BJ (cell line): ENCODE data around the gene NDUFB7. TPM values are rescaled to one million over a fixed set of nuclear protein-coding genes. Genes with fewer than 3 reads are reported as not detected.
"Not testable (repeated sequence)": the region's sequence is repeated elsewhere in the genome, so short reads cannot be mapped to it uniquely, and the experiment has no call there.

ENCODE experiments used
- CTCF ChIA-PET: fragments of 350-600 bp; formaldehyde crosslinking; extraction: SDS; loops from one replicate; lab custom pipeline; 2021; ENCODE audit warnings: antibody characterized with exemption, inconsistent platforms; lab: Yijun Ruan, JAX
- POLR2A ChIA-PET: fragments of 300-600 bp; sonication (Branson Sonifier 250); formaldehyde crosslinking; extraction: SDS; loops from one replicate; lab custom pipeline; 2021; ENCODE audit warnings: antibody characterized with exemption; lab: Charles Lee
- DNase-seq: peaks from one replicate; pipeline ENCODE4 v3.0.0-alpha.2; 2011; ENCODE audit warnings: low read depth
- H3K27me3 ChIP-seq: 2 replicates; pipeline ENCODE4 v1.6.0; 2011; ENCODE audit warnings: low read length; ENCODE audit not compliant: control insufficient read depth, insufficient read depth
- H3K36me3 ChIP-seq: 2 replicates; pipeline ENCODE4 v1.5.1; 2011; ENCODE audit warnings: low read length; ENCODE audit not compliant: control insufficient read depth, insufficient read depth
- H3K4me3 ChIP-seq: 2 replicates; pipeline ENCODE4 v1.5.1; 2011; ENCODE audit warnings: low read depth, mild to moderate bottlenecking, control low read depth, low read length
- polyA plus RNA-seq: library from polyadenylated mRNA; depleted of rRNA; stranded (reverse); fragments of >200 nt; gene quantifications from 2 replicates; pipeline ENCODE4 v1.2.3, GENCODE V29; 2011
- TF ChIP-seq, protein P1 (sequence below): IDR thresholded peaks from 2 replicates; pipeline ENCODE4 v1.5.1; 2011; ENCODE audit warnings: low read depth, mild to moderate bottlenecking, control low read depth, inconsistent platforms, low read length, moderate library complexity; ENCODE audit not compliant: insufficient read depth

NDUFB7 gene
- polyA plus RNA-seq, 1 experiment, result 147 TPM

DNA sequence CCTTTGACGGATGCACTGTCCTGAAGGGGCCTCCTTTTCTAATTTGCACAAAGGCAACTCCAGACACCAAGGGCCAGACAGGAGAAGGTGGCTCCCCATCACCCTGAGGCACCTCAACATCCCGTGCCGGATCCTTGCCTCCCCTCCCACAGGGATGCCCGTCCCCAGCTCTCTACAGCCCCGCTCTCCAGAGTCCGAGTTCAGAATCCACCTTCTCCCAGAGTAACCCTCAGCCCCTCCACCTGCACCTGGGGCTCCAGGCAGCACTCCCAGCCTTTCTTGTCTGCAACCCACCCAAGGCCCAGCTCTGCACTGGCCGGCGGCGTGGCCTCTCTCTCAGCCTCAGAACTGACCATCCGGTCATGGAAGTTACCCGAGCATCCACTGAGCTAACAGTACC, 4.8 kb downstream of the NDUFB7 start:
- no peak for DNase-seq
- TF ChIP-seq, protein P1, sequence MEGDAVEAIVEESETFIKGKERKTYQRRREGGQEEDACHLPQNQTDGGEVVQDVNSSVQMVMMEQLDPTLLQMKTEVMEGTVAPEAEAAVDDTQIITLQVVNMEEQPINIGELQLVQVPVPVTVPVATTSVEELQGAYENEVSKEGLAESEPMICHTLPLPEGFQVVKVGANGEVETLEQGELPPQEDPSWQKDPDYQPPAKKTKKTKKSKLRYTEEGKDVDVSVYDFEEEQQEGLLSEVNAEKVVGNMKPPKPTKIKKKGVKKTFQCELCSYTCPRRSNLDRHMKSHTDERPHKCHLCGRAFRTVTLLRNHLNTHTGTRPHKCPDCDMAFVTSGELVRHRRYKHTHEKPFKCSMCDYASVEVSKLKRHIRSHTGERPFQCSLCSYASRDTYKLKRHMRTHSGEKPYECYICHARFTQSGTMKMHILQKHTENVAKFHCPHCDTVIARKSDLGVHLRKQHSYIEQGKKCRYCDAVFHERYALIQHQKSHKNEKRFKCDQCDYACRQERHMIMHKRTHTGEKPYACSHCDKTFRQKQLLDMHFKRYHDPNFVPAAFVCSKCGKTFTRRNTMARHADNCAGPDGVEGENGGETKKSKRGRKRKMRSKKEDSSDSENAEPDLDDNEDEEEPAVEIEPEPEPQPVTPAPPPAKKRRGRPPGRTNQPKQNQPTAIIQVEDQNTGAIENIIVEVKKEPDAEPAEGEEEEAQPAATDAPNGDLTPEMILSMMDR, result no peak
- Histone ChIP-seq H3K4me3 (no peak overlapping the region), H3K27me3 (no peaks in the 10 kb centered on the region), H3K36me3 (peaks cover 10% of the 10 kb centered on the region)
- ChIA-PET CTCF (interaction anchor here (9.9 kb wide), 1 partner anchor 11 kb away, joined by 62 read pairs; no protein-coding TSS in a partner anchor), POLR2A (no interaction called here)

GRCh38 chr19:14566712-14567077, 5.2 kb downstream of the NDUFB7 start:
- ChIA-PET POLR2A (no interaction called here), CTCF (interaction anchor here (9.9 kb wide), 1 partner anchor 11 kb away, joined by 62 read pairs; no protein-coding TSS in a partner anchor)
- H3K4me3 ChIP-seq, result no peak overlapping the region
- peaks cover 10% of the 10 kb centered on the region for H3K36me3 ChIP-seq
- no peak for DNase-seq
- TF ChIP-seq, protein P1, result no peak
- no peaks in the 10 kb centered on the region for H3K27me3 ChIP-seq

DNA sequence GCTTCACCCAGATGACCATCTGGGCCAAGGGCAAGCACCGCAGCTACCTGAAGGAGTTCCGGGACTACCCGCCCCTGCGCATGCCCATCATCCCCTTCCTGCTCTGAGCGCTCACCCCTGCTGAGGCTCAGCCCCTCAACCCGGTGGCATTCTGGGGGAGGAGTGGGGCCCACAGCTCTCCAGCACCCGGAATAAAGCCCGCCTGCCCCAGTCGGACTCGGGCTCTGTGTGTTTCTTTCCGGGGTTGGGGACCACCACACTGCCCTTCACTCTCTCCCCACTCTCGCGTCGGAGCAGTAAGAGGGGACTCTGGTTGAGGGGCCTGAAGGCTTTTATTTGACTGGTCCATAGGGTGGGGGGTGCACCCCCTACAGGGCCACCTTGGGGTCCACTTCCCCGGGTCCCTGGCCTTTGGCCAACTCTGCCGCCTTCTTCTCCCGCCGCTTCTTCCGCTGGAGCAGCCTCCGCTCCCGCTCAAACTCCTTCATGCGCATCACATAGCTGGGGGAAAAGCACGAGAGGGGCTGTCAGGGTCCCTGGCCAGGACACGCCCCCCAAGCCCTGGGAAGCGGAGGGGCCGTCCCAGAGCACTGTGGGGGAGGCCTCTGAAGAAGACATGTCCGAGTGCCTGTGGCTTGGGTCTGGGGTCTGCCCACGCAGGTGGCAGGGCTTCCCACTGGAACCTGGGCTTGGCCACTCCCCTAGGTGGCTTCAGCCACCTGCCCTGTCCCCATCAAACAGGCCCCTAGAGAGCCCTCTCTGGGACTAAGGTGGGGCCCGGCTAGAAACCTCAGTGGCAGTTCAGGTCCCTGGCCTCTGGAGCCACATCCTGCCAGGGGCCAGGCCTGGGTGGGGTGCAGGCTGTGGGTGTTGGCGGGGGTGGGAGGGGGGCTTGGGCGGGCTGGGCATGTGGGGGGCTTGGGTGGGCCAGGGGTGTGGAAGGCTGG, 5.8 kb downstream of the NDUFB7 start:
- CTCF ChIA-PET, result interaction anchor here (9.9 kb wide), 1 partner anchor 10 kb away, joined by 62 read pairs; no protein-coding TSS in a partner anchor

GRCh38 chr19:14565298-14565679, 6.6 kb downstream of the NDUFB7 start:
- CTCF ChIA-PET, result interaction anchor here (9.9 kb wide), 1 partner anchor 10 kb away, joined by 62 read pairs; no protein-coding TSS in a partner anchor
- POLR2A ChIA-PET, result no interaction called here
- TF ChIP-seq, protein P1, result no peak
- H3K27me3 ChIP-seq, result no peaks in the 10 kb centered on the region
- peaks cover 10% of the 10 kb centered on the region for H3K36me3 ChIP-seq
- no peak for DNase-seq
- no peak overlapping the region for H3K4me3 ChIP-seq

More for the DNA sequence above, 5.8 kb downstream of the NDUFB7 start:
- DNase-seq, result no peak
- POLR2A ChIA-PET, result no interaction called here
- H3K27me3 ChIP-seq, result no peaks in the 10 kb centered on the region
- H3K4me3 ChIP-seq, result no peak overlapping the region
- H3K36me3 ChIP-seq, result peaks cover 10% of the 10 kb centered on the region
- TF ChIP-seq, protein P1, result no peak

GRCh38 chr19:14564652-14565297, 7.1 kb downstream of the NDUFB7 start:
- H3K4me3 ChIP-seq, POLR2A ChIA-PET, DNase-seq, H3K27me3 ChIP-seq: not testable (repeated sequence)
- H3K36me3 ChIP-seq, result peaks cover 10% of the 10 kb centered on the region
- CTCF ChIA-PET, result interaction anchor here (9.9 kb wide), 1 partner anchor 9 kb away, joined by 62 read pairs; no protein-coding TSS in a partner anchor
